ENCODE data around the gene COL23A1.

GRCh38 chr5:178245389-178245788 is 344.8 kb downstream of the COL23A1 start:
- TF ChIP-seq CTCF (IDR thresholded peaks at IDR 0.05) (no peak), EP300 (IDR thresholded peaks at IDR 0.05) (no peak)

Measured in tibial nerve (tissue), 4 donors.